Astrocyte (in vitro differentiated cells and primary cell): ENCODE data around the gene LRRC18. TPM values are rescaled to one million over a fixed set of nuclear protein-coding genes. Genes with fewer than 3 reads are reported as not detected.

ENCODE experiments used
- DNase-seq: peaks from one replicate; pipeline ENCODE4 v3.0.0-alpha.2; 2010; ENCODE audit warnings: low read depth
- FAIRE-seq: peaks from 2 replicates; lab custom pipeline; 2011; peaks lifted over from hg19 to GRCh38; lab: Jason Lieb, UNC
- H2AFZ ChIP-seq: 2 replicates; pipeline ENCODE4 v1.6.0; 2012; ENCODE audit warnings: low read depth, low read length, inconsistent platforms
- H3K27ac ChIP-seq: 2 replicates; pipeline ENCODE4 v1.5.1; 2011; ENCODE audit warnings: low read depth, low read length, inconsistent platforms
- H3K27me3 ChIP-seq: 2 replicates; pipeline ENCODE4 v1.6.0; 2011; ENCODE audit warnings: low read length, inconsistent platforms; ENCODE audit not compliant: insufficient read depth
- H3K36me3 ChIP-seq: 2 replicates; pipeline ENCODE4 v1.5.1; 2011; ENCODE audit warnings: low read length, inconsistent platforms; ENCODE audit not compliant: insufficient read depth
- H3K4me1 ChIP-seq: 2 replicates; pipeline ENCODE4 v1.5.1; 2011; ENCODE audit warnings: low read length, inconsistent platforms; ENCODE audit not compliant: insufficient read depth
- H3K4me2 ChIP-seq: 2 replicates; pipeline ENCODE4 v1.6.0; 2012; ENCODE audit warnings: low read length, inconsistent platforms
- H3K4me3 ChIP-seq: 2 replicates; pipeline ENCODE4 v1.5.1; 2011; ENCODE audit warnings: low read depth, mild to moderate bottlenecking, low read length, inconsistent platforms; ENCODE audit not compliant: insufficient read depth
- H3K79me2 ChIP-seq: 2 replicates; pipeline ENCODE4 v1.6.0; 2012; ENCODE audit warnings: mild to moderate bottlenecking, low read length, inconsistent platforms; ENCODE audit not compliant: insufficient read depth
- H3K9ac ChIP-seq: 2 replicates; pipeline ENCODE4 v1.6.0; 2012; ENCODE audit warnings: mild to moderate bottlenecking, low read length, inconsistent platforms
- H3K9me3 ChIP-seq: 2 replicates; pipeline ENCODE4 v1.5.1; 2012; ENCODE audit warnings: low read depth, mild to moderate bottlenecking, low read length, inconsistent platforms; ENCODE audit not compliant: insufficient read depth
- H4K20me1 ChIP-seq: 2 replicates; pipeline ENCODE4 v1.6.0; 2012; ENCODE audit warnings: low read length, inconsistent platforms; ENCODE audit not compliant: insufficient read depth
- H3K27ac Mint-ChIP-seq: one replicate; pipeline ENCODE4 v1.8.0; 2021; ENCODE audit warnings: mild to moderate bottlenecking, mixed read lengths; ENCODE audit not compliant: unreplicated experiment
- H3K27me3 Mint-ChIP-seq: one replicate; pipeline ENCODE4 v1.8.0; 2021; ENCODE audit warnings: low read depth, mixed read lengths; ENCODE audit not compliant: unreplicated experiment
- H3K36me3 Mint-ChIP-seq: one replicate; pipeline ENCODE4 v1.8.0; 2021; ENCODE audit warnings: low read depth, mixed read lengths; ENCODE audit not compliant: unreplicated experiment
- H3K4me1 Mint-ChIP-seq: one replicate; pipeline ENCODE4 v1.8.0; 2021; ENCODE audit warnings: low read depth, mixed read lengths; ENCODE audit not compliant: unreplicated experiment
- H3K4me3 Mint-ChIP-seq: one replicate; pipeline ENCODE4 v1.8.0; 2021; ENCODE audit warnings: mild to moderate bottlenecking, moderate library complexity, mixed read lengths; ENCODE audit not compliant: unreplicated experiment
- H3K9me3 Mint-ChIP-seq: one replicate; pipeline ENCODE4 v1.8.0; 2021; ENCODE audit warnings: mild to moderate bottlenecking, mixed read lengths; ENCODE audit not compliant: unreplicated experiment
- CTCF ChIP-seq: IDR thresholded peaks from 2 replicates; pipeline ENCODE4 v1.5.1; 2011; ENCODE audit warnings: low read depth, mild to moderate bottlenecking, inconsistent platforms, low read length, moderate library complexity; ENCODE audit not compliant: insufficient read depth
- EZH2 ChIP-seq: IDR thresholded peaks from 2 replicates; pipeline ENCODE4 v1.6.1; 2012; ENCODE audit warnings: mild to moderate bottlenecking, low read length, inconsistent platforms; ENCODE audit not compliant: insufficient read depth
- total RNA-seq: library from RNA; stranded (reverse); gene quantifications from 2 replicates; pipeline ENCODE4 v1.2.1, GENCODE V29; 2021

Gene LRRC18
- total RNA-seq, 1 donor from 2014 or later = not detected

- Mint-ChIP-seq H3K27me3 (peaks cover 35% of the 10 kb centered on the region), H3K4me3 (no peak overlapping the region), H3K9me3 (no peaks in the 10 kb centered on the region), H3K27ac (no peak overlapping the region), H3K4me1 (no peaks in the 10 kb centered on the region), H3K36me3 (no peaks in the 10 kb centered on the region)
- Histone ChIP-seq H3K4me2 (no peak overlapping the region), H3K36me3 (no peaks in the 10 kb centered on the region), H3K79me2 (no peaks in the 10 kb centered on the region), H3K27me3 (peaks cover 2% of the 10 kb centered on the region), H2AFZ (no peak overlapping the region), H3K9ac (no peak overlapping the region), H3K27ac (no peak overlapping the region), H3K4me1 (no peaks in the 10 kb centered on the region), H3K4me3 (no peak overlapping the region), H3K9me3 (no peaks in the 10 kb centered on the region), H4K20me1 (no peaks in the 10 kb centered on the region)
- no peak for DNase-seq
- TF ChIP-seq CTCF (no peak), EZH2 (no peak)
- FAIRE-seq = no peak
Observed at GRCh38 chr10:48947690-48948469, 8.2 kb upstream of the LRRC18 start.

GRCh38 chr10:48946891-48947500 lies 7.4 kb upstream of the LRRC18 start:
- H4K20me1 ChIP-seq = no peaks in the 10 kb centered on the region
- no peak overlapping the region for H3K27ac Mint-ChIP-seq
- peak overlapping the region; percentile 20 for H3K4me2 ChIP-seq
- no peak overlapping the region for H3K9ac ChIP-seq
- H3K27ac ChIP-seq = no peak overlapping the region
- H3K27me3 ChIP-seq = peaks cover 2% of the 10 kb centered on the region
- H3K36me3 ChIP-seq = no peaks in the 10 kb centered on the region
- TF ChIP-seq CTCF (no peak), EZH2 (no peak)
- H3K4me1 ChIP-seq = no peaks in the 10 kb centered on the region
- H3K27me3 Mint-ChIP-seq = peaks cover 28% of the 10 kb centered on the region
- no peak overlapping the region for H2AFZ ChIP-seq
- H3K9me3 Mint-ChIP-seq = no peaks in the 10 kb centered on the region
- peak; percentile 2 for DNase-seq
- no peak overlapping the region for H3K4me3 ChIP-seq
- H3K4me3 Mint-ChIP-seq = no peak overlapping the region
- H3K36me3 Mint-ChIP-seq = no peaks in the 10 kb centered on the region
- H3K4me1 Mint-ChIP-seq = no peaks in the 10 kb centered on the region
- no peaks in the 10 kb centered on the region for H3K9me3 ChIP-seq
- no peaks in the 10 kb centered on the region for H3K79me2 ChIP-seq
- FAIRE-seq = no peak

- TF ChIP-seq CTCF (no peak), EZH2 (no peak)
- Histone ChIP-seq H3K4me3 (no peak overlapping the region), H3K4me1 (no peaks in the 10 kb centered on the region), H3K9me3 (no peaks in the 10 kb centered on the region), H3K27me3 (peaks cover 2% of the 10 kb centered on the region), H3K36me3 (no peaks in the 10 kb centered on the region), H3K4me2 (no peak overlapping the region), H3K9ac (no peak overlapping the region), H4K20me1 (no peaks in the 10 kb centered on the region), H2AFZ (no peak overlapping the region), H3K27ac (no peak overlapping the region), H3K79me2 (no peaks in the 10 kb centered on the region)
- Mint-ChIP-seq H3K27ac (no peak overlapping the region), H3K27me3 (peaks cover 25% of the 10 kb centered on the region), H3K4me1 (no peaks in the 10 kb centered on the region), H3K9me3 (no peaks in the 10 kb centered on the region), H3K36me3 (no peaks in the 10 kb centered on the region), H3K4me3 (no peak overlapping the region)
- DNase-seq (no peak), FAIRE-seq (no peak)
Observed at GRCh38 chr10:48946332-48946731, 6.7 kb upstream of the LRRC18 start.
